CD4-positive, alpha-beta T cell treated with Interleukin-2 at 100 ng/mL for 4 hours (primary cell): ENCODE results near the gene SBSN.

Source experiments
- DNase-seq: peaks from one replicate; pipeline ENCODE4 v3.0.0-alpha.2; 2020; ENCODE audit warnings: low spot score

Gene SBSN

GRCh38 chr19:35509018-35509652 lies 19.0 kb downstream of the SBSN start:
- DNase-seq = peak; percentile 43

GRCh38 chr19:35508129-35508528 lies 20.0 kb downstream of the SBSN start:
- DNase-seq = no peak

- DNase-seq = no peak
These were observed 20.6 kb downstream of the SBSN start for GRCh38 chr19:35507561-35507960.

GRCh38 chr19:35506011-35506410 lies 22.1 kb downstream of the SBSN start:
- DNase-seq = no peak

GRCh38 chr19:35502751-35503150 lies 25.4 kb downstream of the SBSN start:
- no peak for DNase-seq

GRCh38 chr19:35501684-35502083 lies 26.4 kb downstream of the SBSN start:
- DNase-seq = no peak

GRCh38 chr19:35500611-35501010 lies 27.5 kb downstream of the SBSN start:
- DNase-seq = no peak

GRCh38 chr19:35498984-35499527 lies 29.1 kb downstream of the SBSN start:
- no peak for DNase-seq

- DNase-seq = no peak
These were observed 29.9 kb downstream of the SBSN start for GRCh38 chr19:35498220-35498619.

- DNase-seq = no peak
These were observed 30.7 kb downstream of the SBSN start for GRCh38 chr19:35497406-35497805.

- DNase-seq = peak; percentile 68
These were observed 32.7 kb downstream of the SBSN start for GRCh38 chr19:35495107-35496064.

GRCh38 chr19:35493971-35494370 lies 34.1 kb downstream of the SBSN start:
- no peak for DNase-seq

GRCh38 chr19:35491836-35492360 lies 36.2 kb downstream of the SBSN start:
- DNase-seq = no peak

- no peak for DNase-seq
These were observed 37.7 kb downstream of the SBSN start, which contains the start of gene KRTDAP for GRCh38 chr19:35490364-35490763. Gene KRTDAP (minus strand): TSS chr19:35490464. CDS start chr19:35490442, 22 bp downstream.

GRCh38 chr19:35488677-35489076 lies 39.4 kb downstream of the SBSN start:
- no peak for DNase-seq

- no peak for DNase-seq
These were observed 40.4 kb downstream of the SBSN start for GRCh38 chr19:35487656-35488182.

GRCh38 chr19:35486268-35486708 lies 41.8 kb downstream of the SBSN start:
- DNase-seq = no peak

GRCh38 chr19:35484252-35485036 lies 43.7 kb downstream of the SBSN start:
- DNase-seq = no peak

GRCh38 chr19:35483089-35483488 lies 45.0 kb downstream of the SBSN start:
- DNase-seq = no peak

GRCh38 chr19:35478794-35479677 lies 49.1 kb downstream of the SBSN start:
- no peak for DNase-seq
